Left renal cortex interstitium (tissue), 4 donors: ENCODE results near the gene ZMIZ1. TPM values are rescaled to one million over a fixed set of nuclear protein-coding genes. Genes with fewer than 3 reads are reported as not detected.

Source experiments
- DNase-seq, 4 donors: peaks; one replicate each; pipeline ENCODE4 v3.0.0-alpha.2; 2013; ENCODE audit warnings: low read depth in 4 of 4, low spot score in 2 of 4, missing footprints in 1 of 4
- polyA plus RNA-seq, 4 donors: library from polyadenylated mRNA; unstranded; fragments of 120-200 nt; gene quantifications; one replicate each; pipeline ENCODE4 v1.2.1, GENCODE V29; 2013; ENCODE audit not compliant: insufficient read length in 4 of 4

The ZMIZ1 gene
- polyA plus RNA-seq, 4 donors, result 60.8 to 84.7 (median 74.1) TPM

DNA sequence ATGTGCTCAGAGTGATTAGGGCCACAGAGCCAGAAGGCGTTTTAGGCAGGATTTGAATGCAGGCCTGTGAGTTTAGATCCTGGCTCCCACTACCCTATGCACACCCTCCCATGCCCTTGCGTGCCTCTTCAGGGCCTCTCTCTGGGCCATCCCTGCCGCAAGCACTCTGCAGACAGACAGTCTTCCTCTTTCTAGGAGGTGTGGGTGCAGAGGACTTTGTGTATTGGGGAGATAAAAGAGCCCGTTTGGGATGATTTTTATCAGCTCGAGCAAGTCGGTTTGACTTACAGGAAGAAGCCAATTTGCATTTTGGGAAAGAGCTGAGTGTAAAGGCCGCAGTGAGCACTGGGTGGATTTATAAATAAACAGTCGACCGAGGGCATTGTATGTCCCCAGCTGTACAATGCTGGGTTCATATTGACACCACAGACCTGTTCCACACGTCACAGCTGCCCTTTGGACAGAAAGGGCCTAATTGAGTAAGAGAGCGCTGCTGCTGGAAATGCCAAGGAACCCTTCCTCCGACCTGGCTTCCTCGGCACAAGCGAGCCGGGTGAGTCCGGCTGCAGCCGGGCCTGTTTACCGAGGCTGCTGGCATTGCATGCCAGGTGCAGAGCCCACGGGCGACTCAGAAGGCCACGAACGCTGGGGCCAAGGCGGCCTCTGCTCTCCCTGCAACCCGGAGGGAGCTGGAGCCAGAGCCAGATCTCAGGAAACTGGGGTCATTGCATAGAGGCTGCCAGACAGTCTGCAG is 25.1 kb downstream of the ZMIZ1 start:
- DNase-seq, result no peak

DNA sequence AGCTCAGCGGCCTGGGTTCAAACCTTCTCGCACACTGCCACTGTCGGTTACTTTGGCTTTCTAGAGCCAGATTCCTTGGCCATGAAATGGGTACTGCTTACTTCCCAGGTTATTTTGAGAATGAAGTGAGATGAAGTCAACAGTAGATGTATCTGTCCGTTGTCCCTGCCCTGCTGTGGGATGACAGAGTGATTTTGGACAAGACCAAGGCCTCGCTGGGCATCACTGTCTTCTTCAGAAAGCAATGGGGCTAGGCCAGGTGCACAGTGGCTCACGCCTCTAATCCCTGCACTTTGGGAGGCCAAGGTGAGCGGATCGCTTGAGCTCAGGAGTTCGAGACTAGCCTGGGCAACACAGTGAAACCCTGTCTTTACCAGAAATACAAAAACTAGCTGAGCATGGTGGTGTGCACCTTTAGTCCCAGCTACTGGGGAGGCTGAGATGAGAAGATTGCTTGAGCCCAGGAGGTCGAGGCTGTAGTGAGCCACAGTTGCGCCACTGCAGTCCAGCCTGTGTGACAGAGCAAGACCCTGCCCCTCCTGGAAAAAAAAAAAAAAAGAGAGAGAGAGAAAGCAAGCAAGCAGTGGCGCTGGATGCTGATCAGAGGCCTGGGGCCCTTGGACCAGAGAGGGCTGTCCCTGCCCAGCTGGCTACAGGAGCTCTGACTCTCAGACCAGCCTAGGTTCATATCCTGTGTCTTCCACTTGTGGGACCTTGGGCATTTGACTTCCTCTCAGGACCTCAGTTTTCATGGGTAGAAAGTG is 25.8 kb downstream of the ZMIZ1 start:
- no peak for DNase-seq

DNA sequence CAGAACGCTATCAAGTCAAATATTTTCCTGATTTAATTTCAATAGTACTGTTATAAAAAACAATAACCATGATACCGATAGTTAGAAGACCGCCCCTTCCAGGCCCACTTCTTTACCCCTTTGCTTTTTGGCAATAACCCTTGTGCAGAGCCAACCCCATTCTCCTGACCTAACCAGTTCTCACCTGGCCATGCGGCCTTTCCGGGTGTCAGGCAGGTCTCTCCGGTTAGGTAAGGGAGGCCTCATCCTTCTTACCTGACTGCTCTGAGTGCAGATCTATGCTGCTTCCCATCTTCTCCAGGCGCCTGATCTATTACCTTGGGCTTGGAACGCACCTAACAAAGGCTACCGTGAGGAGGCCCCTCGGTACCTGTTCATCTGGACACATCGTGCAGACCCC is 26.6 kb downstream of the ZMIZ1 start:
- no peak for DNase-seq

DNA sequence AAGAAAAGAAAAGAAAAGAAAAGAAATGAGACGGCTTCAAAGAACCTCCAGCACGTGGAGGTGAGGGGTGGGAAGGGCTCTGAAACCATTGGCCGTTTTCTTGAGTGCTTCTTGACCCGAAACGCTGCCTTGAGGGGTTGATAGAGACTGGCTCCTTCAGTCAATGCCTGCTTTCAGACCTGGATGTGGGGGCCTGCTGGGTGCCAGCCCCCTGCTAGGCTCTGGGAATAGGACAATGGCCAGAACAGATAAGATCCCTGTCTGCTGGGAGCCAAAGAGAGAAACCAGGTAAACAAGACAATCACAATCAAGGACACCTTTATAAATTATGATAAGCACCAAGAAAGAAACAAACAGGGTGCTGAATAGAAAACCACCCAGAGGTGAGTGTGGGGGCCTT is 27.7 kb downstream of the ZMIZ1 start:
- DNase-seq, result no peak

DNA sequence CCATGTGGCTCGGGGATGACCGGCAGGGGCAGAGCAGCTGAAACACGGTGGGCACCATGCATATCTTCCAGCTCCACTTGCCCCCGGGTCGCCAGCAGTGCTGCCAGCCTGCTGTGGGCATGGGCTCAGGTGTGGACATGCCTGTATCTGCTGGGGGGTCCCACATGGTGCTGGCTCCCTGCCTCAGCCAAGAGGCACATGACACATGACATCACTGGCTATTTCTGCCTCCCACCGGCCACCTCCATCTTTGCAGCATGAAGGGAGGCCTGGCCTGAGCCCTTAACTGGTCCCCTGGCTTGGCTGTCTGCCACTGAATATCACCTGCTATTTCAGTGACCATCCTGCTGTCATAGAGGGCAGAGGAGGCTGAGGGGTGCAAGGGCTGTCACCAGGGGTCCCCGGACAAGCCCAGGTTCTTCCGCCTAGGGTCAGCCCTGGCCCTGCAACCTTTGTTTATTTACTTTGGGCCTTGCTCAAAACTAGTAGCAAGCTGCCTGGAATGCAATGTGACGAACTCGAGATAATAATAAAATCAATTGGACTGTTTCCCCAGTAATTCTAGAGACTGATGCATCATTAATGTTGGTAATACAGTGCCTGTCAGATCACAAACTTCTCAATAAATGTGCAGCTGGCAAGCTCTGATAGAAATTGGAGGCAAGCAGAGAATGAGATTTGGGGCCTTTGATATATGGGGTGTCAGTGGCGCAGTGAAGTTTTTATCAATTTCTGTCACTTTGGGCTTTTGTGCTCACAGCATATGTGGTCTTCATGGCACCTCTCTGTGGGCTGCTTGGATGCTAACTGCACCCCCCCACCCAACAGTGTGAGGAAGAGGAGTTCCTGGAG is 28.5 kb downstream of the ZMIZ1 start:
- DNase-seq, result no peak

DNA sequence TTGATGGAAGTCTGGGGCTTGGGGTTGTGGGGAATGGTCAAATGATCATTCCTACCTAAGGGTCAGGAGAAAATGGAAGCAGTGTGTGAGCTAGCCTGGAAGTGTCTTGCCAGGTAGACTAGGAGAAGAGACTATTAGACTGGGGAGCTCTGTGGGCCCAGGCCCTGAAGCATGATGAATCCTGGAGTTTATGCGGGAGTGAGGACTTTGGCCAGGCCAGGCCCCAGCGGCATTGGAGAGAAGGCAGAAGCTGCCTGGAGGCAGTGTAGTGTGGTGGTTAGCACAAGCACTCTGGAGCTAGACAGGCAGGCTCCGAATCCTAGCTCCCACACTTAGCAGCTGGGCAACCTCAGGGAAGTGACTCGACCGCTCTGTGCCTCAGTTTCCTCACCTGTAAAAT is 29.3 kb downstream of the ZMIZ1 start:
- no peak for DNase-seq

DNA sequence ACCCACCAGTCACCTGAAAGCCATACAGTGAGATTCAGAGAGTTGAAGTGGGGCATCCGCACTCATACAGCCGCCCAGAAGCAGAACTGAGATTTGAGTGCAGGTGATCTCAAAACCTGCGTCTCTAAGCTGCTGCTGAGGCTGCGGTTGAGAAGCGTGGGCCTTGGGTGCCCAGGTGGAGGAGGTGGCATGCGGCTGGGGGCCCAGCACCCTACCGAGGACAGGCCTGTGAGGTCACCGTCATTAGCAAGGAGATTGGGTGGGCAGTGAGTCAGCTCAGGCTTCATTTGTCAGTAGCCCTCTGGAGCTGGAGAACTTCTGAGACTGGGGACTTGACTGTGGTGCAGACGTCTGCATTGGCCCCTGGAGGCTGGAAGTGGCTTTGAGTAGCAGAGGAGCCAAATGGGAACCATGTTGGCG is 29.8 kb downstream of the ZMIZ1 start:
- DNase-seq, result no peak

DNA sequence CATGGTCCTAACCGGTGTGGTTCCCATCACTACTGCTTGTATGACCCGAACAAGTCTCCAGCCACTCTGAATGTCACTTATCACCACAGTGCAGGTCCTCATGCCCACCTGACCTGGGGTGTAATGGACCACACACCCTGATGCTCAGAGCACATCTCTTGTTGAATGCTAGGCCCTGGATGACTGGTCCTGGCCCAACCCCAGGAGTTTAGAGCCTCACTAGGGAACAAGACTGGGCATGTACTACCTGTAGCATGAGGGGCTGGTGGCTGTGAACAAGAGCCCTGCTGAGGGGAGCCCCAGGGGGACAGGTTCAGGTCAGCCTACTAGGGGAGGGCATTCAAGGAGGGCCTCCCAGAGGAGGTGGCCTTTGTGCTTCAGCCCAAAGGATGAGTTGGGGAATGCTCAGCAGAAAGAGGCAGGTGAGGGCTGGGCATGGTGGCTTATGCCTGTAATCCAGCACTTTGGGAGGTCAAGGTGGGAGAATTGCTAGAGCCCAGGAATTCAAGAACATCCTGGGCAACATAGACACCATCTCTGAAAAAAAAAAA is 31.2 kb downstream of the ZMIZ1 start:
- DNase-seq, result no peak

DNA sequence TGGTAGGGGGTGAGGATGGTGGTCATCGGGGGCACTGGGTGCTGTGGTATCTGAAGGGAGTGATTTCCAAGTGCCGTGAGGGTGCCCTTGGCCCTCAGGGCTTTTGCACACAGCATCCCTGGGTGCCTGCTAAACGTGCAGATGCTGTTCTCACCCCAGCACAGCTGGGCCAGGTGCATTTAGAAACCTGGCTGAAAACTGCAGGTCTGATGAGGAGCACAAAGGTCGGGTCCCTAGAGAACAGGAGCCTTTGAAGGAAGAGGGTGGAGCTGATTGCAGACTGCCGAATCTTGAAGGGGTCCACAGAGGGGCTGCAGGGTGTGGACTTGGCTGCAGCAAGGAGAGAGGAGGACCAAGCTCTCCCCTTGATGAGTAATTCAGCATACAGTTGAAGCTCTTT is 32.0 kb downstream of the ZMIZ1 start:
- DNase-seq, result no peak

DNA sequence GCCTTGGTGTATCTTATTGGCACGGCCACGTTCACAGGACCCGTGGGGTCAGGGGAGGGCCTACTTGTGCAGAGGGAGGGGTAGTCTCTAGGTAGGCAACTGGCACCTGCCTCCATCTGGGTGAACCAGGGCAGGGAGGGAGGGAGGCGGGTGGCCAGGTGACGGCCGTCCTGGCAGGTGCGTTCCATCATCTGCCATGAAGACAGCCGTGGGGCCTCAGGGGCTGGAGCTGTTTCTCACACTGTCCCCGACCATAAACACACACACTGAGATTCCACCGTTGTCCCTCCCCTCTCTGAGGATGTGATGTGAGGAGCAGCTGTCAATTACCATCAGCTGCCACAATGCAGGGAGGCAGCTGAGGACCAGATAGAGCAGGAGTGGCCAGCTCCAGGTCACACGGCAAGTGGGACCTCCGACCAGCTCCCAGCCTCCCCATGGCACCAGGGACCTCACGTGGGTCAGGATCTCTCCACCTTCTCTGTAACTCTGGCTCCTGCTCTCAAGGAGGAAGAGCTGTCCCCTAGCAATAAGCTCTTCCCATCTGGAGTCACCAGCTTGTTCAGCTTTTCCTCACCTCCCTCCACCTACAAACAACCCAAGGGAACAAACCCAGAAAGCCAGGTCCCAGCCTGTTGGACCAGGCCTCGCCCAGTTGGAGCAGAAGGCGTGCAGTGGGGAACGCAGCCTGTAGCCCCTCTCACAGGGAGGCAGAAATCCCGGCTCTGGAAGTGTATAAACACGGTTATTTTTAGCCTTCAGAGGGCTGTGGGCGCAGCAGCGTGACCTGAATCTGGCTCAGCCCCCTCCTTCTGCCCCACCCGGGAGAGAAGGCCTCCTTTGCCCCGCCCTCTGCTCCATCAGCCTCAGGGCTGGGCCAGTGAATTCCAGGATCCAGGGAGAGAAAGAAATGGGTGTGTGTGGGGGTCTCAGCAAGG is 33.1 kb downstream of the ZMIZ1 start:
- DNase-seq, result peak in 2 of 4 donors; percentile 76 to 79

DNA sequence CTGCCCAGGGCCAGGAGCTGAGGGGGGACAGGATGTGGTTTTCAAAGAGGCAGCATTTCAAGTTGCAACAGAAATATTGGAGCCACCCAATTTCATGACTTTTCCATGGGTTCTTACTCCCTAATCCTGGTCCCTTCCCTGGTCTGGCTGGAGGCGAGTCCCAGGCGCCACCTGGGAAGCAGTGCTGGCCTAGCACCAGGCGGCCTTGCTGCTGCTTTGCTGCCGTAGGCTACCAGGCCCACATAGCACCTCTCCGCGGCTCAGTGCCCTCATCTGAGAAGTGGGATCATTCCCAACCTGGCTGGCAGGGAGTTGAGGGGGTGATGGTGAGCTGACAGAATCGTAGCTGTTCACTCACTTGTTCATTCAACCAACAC is 33.7 kb downstream of the ZMIZ1 start:
- DNase-seq, result no peak

DNA sequence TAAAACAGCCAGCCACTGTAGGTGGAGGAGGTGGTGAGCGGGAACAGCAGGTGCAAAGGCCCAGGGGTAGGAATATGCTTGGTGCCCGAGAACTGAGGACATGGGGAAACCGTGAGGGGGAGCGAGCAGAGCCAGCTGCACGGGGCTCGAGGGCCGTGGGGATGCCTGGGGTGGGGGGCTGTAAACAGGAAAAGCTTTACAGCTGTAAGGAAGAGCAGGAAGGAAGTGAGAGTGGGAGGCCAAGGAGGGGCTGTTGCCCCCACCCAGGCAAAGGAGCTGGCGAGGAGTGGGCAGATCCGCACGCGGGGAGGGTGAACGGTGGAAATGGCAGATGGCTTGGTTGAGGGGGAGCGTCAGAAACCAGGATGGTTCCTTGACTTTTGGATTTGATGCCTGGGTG is 34.4 kb downstream of the ZMIZ1 start:
- no peak for DNase-seq

DNA sequence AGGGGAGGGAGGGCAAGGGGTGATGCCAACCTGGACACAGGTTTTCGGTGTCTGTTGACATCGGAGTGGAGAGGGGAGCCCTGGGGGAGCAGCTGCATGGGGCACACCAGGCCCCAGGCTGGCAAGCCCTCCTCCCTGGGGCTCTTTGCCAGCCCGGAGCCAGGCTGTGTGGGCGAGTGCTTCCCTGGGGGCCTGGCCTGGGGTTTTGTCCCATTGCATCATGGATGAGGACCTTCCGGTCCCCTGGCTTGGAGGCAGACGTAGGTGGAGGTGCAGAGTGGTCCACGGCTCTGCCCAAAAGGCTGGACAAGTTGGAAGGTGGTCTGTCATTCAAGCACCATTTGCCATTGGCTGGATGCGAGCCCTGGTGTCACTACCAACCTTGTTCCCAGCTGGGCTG is 34.8 kb downstream of the ZMIZ1 start:
- DNase-seq, result no peak

DNA sequence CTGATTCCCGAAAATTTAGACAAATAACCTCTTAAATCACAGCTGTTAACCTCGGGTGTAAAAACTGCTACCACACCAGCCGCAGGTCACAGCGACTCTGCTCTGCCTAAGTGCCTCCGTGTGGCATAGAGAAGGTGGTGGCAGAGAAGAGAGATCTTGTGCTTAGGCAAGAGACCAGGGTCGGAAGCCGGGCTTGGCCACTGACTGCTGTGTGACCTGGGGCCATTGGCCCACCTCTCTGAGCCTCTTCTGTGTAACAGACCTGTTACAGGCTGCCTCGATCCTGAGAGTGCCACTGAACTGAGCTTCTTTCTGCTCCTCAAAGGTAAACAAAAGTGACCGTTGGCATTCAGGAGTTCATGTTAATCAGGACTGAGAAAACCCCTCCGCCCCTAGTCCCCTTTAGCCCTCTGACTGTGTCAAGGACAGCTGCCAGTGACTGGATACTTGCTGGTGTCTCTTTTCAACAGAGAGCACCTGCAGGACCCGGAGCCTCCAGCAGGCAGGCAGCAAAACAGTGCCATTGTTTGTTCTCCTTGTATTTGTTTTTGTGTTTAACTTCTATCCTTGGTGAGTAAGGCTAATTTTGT is 36.5 kb downstream of the ZMIZ1 start:
- no peak for DNase-seq

DNA sequence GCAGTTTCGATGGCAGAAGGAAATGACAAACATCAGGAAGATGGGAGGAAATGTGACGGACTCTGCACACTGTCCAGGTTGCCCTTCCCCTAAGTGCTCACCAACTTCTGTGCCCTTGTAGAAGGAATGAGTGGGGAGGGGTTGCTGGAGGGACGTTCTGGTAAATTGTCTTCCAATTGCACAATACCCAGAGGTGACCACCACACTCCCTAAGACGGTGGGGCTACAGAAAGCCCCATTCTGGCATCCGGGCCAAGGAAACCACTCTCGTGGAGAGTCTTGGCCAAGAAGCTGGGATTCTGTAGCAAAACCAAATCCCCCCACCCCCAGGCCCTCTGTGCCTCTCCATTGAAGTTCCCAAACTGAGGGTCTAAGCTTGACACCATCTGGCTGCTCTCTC is 37.1 kb downstream of the ZMIZ1 start:
- no peak for DNase-seq

DNA sequence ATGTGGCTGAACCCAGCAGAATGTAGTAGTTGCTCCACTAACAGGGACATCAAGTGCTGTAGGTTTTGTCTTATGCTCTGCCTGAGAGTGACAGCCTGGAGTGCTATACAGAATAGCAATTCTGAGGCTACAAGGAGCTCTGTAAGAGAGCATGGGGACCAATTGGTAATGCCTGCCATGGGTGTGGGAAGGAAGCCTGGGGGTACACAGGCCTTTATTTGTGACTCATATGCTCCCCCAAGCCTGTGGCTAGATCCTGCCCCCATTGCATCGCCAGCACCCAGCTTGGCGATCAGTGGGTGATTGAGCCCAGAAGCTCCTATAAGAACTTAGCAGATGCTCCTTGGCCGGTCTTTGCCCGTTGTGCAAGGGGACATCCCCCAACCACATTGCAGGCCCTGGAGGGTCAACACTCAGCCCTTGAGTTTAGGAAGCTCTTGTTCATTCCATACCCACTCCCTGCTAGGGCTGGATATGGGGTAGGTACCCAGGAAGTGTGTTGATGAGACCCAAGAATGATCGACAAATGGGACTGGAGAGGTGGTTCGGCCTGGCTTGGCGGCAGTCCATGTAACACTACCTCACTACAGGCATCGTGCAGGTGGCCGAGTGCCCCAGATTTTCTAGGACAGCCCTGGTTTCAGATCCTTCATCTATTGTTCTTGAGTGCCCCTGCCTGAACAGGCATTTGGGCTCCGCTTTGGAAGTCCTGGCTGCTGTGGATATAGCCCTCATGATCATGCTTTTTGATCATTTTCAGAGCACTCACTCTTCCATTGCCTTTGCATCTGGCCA is 37.7 kb downstream of the ZMIZ1 start:
- no peak for DNase-seq

DNA sequence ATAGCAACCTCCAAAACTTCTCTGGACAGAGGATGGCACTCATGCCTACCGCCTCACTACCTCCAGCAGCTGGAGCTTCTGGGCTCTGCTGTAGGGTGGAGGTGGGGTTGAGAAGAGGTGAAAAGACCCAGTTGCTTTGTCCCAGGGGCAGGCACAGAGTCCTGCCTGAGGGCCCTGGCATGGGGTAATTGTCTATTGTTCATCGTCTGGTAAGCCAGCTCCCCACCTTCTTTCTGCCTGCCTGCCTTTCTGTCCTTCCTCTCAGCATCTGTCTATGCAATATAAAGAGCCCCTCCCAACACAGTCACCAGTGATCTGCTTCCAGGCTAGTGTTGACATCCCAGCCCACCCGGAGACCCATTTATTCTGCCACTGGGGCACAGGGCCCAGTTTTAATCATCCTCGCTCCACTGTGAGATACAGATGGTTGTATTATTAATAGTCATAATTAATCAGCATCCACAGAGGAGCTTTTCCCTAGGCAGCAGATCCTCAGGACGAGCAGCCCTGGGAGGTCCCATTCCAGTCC is 39.0 kb downstream of the ZMIZ1 start:
- no peak for DNase-seq

DNA sequence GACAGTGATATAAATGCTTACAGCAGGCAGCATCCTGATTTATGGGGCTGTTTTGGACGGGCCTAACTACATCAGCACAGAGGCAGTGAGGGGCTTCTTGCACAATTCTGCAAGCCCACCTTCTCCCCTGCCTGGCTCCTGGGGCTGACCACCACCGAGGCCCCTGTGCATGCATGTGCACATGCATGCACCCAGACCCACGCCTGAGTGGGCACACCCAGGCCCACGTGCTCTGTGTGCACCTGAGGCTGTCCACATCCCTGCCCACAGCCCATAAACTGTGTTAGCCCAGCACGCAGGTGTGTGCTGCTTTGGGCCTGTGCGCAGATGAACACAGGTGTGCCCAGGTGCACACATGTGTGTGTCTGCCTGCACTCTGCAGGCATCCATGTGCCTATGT is 40.0 kb downstream of the ZMIZ1 start:
- no peak for DNase-seq

DNA sequence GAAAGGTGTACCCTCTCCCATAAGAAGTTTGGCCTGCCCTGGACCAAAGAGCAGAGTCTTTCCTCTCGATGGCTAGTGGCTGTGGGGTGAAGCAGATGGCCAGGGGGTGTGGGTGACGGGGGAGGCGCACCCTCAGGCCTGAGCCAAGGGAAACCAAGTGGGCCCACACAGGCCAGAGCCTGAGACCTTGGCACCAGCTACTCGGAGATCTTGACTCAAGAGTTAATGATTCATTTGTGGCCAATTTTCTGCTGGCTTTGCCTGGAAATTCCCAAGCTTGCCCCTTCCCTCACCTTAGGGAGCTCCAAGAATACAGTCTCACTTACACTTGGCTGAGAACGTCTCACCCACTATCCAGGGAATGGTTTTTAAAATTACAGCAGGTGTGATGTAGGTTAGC is 42.7 kb downstream of the ZMIZ1 start:
- DNase-seq, result no peak
